T follicular helper cell (primary cell): ENCODE measurements around the gene NEIL1.
"Not testable (repeated sequence)": the region's sequence is repeated elsewhere in the genome, so short reads cannot be mapped to it uniquely, and the experiment has no call there.

Source experiments
- DNase-seq: peaks from one replicate; pipeline ENCODE4 v3.0.0-alpha.2; 2020; ENCODE audit warnings: low read depth
- total RNA-seq, 2 experiments: gene quantifications; one replicate each; lab custom pipeline; 2026; lab: John Stamatoyannopoulos, UW

NEIL1 gene, protein sequence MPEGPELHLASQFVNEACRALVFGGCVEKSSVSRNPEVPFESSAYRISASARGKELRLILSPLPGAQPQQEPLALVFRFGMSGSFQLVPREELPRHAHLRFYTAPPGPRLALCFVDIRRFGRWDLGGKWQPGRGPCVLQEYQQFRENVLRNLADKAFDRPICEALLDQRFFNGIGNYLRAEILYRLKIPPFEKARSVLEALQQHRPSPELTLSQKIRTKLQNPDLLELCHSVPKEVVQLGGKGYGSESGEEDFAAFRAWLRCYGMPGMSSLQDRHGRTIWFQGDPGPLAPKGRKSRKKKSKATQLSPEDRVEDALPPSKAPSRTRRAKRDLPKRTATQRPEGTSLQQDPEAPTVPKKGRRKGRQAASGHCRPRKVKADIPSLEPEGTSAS
- total RNA-seq = 2.0 to 10.4 reads per million in 2 experiments

DNA sequence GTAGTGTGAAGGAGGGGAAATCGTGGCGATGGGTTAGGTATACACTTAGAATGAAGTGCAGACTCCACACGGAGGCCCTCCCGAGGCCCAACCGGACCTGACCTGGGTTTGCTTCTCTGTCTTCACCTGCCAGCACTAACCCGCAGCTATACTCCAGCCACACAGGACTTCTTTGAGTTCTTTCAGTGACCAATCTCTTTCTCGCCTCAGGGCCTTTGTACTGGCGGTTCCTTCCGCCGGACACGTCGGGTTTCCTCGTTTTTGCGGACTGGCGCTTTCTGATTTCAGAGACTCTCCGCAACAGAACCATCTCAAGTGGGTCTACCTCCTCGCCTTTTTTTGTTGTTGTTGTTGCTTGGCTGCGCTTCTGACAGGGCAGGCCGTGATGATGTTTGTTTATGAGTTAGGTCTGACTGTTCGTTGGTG lies at the start of gene NEIL1:
NEIL1 (plus strand) TSS at position 244 of the 426 bp plus-strand sequence. CDS start 1,867 bp downstream, outside the sequence.
- DNase-seq = no peak

DNA sequence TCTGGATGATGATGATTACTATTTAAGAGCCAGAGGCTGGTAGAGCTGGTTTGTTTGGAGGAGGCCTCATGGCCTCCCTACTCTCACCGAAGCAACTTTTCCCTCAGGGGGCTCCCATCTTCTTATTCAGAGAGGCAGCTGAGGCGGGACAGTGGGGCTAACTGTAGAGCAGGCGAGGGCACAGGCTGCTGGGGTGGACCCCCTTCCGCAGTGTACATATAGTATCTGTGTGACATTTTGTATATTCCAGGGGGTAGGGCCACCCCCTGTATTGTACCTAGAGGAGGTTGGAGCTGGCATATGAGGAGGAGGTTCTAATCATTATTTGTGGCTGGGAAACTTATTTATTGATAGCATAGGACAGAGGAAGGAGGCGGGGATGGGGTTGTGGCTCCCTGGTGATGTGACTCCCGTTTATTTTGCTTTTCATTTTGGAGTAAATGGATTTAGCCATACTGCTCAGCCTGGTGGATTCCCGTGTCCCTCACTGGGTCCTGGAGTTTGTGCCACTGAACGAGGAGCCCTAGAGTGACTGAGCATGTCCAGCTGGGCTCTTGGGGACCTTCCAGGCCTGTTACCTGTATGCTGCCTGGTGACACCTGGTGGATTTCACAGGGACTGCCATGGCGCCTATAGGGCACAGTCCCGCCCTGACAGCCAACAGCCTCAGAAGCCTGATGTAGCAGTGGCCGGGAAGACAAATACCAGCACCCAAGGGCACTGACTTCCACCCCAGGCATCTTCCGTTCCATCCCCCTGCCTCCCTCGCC lies 48.1 kb upstream of the NEIL1 start:
- DNase-seq = not testable (repeated sequence)

DNA sequence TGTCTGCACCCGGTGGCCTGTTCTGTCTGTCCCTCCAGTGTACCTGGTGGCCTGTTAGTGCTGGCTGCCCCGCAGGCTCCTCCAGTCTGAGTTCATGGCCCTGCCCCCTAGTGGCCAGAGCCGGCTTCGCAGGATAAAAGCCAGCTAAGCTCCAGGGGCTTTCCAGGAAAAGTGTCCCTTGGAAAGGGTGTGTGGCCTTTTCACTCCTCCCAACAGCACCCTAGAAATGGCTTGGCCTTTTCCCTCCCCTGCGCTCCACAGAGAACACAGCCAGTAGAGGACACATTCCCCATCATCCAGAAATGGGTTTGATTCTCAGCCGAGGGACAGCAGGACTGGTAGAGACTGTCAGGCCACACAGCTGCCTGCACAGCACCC lies 47.5 kb upstream of the NEIL1 start:
- DNase-seq = peak; percentile 39

DNA sequence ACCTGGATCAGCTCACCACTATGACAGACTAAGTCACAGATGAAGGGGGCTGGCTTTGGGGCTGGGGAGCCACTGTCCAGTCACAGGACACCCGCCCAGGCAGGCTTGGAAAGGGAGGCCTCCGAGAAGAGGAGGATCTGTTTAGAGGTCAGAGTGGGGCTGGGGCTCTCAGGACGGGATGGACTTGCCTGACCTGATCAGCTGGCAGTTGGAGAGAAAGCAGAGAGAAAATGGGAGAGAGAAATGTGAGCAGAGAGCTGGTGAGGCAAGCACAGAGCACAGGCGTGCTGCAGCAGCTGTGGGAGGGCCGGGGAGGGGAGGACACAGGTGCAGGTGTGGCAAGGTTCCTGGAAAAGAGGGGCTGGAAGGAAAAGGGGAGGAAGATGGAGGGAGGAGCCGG lies 46.8 kb upstream of the NEIL1 start:
- DNase-seq = not testable (repeated sequence)

DNA sequence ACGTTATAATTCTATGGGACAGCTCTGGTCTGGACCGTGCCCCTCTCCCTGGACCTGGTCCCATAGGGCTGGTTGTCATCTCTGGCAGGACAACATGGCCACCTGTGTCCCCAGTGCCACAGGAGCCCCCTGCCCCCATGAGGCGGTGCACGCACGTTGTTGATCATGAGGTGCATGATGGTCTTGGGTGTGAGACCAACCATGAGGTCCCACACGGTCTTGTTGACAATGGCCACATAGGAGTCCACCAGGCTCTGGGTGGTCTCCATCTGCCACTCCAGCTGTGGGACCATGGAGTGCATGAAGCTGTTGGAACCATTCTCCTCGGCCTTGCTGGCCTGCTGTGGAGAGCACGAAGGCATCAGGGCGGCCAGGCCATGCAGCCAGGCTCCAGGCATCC lies 44.5 kb upstream of the NEIL1 start:
- DNase-seq = no peak

DNA sequence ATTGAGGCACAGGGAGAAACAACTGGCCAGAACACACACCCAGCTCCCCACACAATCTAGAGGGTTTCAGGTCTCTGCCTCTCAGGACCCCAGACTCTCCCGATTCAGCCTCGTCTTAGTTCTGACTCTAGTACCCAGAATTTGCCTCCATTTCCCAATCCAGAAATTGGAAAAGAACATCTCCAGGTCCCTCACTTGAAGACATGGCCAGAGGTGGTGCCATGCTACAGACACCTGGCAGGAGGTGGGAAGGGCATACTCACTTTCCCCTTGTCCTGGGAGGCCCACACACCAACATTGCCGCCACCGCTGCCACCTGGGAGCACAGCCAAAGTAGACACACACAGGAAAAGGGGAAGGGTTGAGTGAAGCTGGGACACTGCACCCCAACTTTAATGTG lies 44.1 kb upstream of the NEIL1 start:
- DNase-seq = not testable (repeated sequence)

DNA sequence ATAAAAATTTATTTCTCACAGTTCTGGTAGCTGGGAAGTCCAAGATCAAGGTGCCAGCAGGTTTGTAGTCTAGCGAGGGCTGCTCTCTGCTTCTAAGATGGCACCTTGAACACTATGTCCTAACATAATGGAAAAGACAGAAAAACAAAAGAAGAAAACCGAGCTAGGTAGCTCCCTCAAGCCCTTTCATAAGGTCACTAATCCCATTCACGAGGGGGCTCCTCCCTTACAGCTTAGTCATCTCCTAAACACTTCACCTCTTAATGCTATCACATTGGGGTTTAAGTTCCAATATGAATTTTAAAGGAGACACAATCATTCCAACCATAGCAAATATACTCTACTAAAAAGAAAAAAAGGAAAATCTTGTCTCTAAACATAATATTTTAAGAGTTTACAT lies 40.7 kb upstream of the NEIL1 start:
- DNase-seq = no peak

DNA sequence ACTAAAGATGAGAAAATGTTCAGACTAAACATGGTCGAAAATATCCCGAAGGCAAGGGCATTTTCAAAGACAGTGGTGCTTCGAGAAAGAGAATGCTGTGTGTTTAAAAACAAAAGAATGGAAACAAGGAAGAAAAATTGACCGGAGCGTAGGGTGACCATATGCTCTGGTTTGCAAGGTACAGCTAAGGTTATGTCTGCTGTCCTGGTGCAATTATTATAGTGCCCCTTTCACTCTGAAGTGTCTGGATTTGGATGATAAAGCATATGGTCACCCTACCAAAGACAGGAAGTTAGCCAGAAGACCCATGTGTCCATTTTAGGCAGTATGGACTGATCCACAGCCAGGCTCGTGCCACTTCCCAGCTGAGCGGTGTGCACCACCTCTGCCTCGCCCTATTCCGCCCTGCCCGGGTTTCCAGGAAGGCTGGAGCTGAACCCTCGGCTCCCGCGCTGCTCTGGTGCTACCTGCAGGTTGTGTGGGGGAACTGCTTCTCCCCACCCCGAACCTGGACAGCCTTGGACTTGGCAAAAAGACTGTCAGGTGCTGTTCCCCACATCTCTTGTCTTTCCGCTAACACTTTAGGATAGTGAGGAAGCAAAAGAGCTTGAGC lies 39.0 kb upstream of the NEIL1 start:
- DNase-seq = no peak

DNA sequence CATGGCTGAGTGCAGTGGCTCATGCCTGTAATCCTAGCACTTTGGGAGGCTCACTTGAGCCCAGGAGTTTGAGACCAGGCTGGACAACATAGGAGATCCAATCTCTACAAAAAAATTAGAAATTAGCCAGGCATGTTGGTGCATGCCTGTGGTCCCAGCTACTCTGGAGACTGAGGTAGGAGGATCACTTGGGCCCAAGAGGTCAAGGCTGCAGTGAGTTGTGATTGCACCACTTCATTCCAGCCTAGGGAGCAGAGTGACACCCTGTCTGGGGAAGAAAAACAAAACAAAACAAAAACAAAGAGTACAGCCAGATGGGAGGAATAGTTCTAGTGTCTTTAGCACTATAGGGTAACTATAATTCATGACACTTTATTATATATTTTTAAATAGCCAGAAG lies 37.1 kb upstream of the NEIL1 start:
- DNase-seq = no peak

DNA sequence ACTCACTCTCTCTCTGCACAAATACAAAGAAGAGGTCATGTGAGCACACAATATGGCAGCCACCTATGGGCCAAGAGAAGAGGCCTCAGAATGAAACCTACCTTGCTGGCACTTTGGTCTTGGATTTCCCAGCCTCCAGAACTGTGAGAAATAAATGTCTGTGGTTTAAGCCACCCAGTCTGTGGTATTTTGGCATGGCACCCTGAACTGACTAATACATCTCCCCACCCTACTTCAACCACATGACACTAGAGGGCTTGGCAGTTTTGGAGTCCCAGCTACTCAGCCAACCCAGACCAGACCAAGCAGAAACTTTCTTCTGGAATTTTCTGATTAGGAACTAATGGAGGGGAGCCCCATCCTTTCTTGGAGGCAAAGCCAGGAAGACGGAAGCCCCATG lies 34.3 kb upstream of the NEIL1 start:
- not testable (repeated sequence) for DNase-seq

DNA sequence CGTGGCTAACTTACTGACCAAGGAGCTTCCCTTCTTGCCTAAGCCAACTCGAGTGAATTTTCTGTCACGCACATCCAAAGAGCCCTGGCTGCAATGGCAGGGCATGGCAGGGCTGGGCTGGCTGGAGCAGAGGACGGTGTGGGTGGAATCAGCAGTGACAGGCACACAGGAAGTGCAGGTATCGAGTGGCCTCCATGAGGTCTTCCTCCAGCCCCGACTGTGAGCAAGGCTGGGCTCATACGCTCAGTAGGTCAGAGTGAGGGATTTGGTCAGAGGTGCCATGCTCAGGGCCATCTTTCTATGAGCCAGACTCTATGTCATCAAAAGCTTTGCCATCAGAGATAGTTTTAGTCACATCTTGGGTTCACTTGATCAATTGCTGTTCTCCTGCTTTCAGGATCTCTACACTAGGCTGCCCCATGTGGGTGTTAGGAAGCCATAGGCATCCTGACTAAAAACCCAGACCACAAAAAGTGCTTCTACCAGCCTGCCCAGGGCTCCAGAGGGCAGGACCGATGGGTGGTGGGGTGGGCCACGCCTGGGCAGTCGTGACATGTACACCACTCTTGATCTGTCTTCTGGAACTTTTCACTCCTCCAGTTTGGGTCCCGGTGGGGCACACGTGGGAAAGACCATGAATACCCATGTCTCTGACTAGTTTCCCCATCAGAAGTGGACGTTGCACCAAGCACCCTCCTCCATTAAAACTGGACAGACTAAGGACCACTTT lies 33.6 kb upstream of the NEIL1 start:
- no peak for DNase-seq

DNA sequence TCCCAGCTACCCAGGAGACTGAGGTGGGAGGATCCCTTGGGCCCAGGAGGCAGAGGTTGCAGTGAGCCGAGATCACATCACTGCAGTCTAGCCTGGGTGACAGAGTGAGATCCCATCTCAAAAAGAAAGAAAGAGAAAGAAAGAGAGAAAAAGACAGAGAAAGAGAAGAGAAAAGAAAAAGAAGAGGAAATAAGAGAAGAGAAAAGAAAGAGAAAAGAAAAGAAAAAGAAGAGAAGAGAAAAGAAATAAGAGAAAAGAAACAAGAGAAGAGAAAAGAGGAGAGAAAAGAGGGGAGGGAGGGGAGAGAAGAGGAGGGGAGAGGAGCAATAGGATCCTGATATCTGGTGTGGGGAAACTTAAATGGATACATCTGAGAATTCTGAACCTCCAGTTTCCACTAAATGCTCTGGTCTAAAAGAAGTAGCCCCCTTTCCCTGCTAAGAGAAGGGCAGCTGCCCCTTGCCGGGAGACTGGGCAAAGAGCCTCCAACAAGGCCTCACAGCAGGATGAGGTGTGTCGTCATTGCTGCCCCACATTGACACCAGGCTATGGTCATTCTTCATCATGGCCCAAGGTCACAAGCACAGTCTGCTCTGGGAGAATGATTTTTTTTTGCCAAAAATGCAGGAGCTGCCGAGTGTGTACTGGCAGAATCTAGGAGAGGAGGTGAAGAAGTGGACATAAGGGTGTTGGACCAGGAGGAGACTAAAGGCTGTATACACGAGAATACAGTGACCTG lies 32.1 kb upstream of the NEIL1 start:
- DNase-seq = no peak

DNA sequence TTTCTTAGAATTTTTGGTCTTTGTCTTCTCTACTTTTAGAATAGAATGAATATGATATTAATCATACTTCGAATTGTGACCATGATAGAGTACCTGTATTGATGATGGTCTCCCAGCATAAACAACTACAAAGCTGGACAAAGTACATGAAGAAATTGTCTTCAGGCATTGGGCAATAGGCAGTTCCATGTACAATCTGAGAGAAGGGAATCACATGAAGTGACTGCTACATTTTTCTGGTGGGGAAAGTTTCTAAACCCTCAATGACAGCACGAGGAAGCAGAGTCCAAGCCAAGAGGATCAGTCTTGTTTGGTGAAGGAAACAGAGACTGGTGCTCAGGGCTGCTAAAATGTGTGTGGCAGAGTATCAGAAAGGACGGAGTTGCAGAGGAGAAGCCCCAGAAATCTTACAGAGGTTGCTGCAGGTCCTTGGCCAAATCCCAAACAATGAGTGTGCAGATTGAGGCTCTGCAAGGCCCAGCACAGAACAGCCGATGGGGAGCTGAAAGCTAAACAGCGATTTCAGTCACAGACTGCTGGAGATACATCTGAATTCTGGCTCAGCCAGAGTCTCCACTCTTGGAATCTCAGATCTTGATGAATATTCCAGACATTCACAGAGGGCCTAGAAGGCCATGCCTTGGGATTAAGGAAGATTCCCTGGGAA lies 27.5 kb upstream of the NEIL1 start:
- not testable (repeated sequence) for DNase-seq

DNA sequence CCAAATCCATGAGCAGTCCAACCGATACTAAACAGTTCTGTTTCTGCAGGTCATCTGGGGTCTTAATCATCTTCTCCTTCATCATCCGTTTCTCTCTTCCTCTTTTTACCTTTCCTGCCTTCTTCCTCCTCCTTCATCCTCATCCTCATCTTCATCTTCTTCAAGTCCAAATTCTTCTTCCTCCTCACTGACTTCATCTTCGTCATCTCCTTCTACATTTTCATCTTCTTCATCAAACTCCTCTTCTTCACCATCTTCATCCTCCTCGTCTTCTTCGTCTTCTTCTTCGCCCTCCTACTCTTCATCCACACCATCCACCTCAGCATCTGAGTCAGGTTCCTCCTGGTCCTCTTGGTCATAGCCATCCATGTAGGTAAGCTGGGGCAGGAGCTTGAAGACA lies 25.1 kb upstream of the NEIL1 start:
- DNase-seq = no peak

DNA sequence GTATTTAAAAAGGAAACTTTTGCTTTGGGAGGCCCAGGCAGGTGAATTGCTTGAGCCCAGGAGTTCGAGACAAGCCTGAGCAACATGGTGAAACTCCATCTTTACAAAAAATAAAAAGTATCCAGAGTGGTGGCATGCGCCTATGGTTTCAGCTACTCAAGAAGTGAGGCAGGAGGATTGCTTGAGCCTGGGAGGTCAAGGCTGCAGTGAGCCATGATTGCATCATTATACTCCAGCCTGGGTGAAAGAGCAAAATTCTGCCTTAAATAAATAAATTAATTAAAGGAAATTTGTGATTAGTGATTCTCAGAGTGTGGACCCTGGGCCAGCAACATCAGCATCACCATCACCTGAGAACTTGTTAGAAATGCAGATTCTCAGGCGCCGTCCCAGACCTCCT lies 20.9 kb upstream of the NEIL1 start:
- no peak for DNase-seq

DNA sequence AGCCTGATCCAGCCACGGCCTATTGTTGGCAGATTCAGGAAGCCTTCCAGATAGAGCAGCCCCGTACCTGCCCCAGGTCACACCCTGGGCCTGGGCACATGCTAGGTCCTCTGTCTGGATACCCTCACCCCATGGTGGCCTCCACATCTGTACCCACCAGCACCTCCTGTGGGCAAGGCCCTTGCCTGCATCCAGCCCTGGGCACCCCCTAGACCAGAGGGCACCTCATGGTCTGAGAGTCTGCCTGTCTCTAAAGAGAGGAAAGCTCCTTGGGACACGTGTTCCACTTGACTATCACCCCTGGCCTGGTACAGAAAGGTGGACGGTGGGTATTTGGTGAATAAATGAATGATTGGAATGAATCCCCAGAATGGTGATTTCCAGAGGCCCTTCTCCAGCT lies 19.8 kb upstream of the NEIL1 start:
- DNase-seq = no peak

DNA sequence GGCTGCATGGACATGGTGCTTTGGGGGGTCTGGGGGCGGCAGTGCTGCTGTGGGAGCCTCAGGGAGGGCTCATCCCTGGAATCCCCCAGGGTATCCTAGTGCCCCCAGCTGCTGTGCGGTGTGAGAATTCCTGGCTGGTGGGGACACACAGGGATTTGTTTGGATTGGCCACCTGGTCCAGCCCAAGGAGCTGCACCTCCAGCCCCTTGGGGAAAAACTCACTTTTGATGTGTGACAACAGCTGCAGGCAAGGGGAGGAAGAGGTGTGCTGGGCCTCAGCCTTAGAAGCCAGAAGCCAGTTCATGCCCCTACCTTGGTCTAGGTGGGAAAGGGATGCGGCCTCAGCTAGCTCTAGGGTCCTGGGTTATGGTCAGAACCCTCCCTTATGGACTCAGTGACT lies 19.3 kb upstream of the NEIL1 start:
- DNase-seq = no peak

DNA sequence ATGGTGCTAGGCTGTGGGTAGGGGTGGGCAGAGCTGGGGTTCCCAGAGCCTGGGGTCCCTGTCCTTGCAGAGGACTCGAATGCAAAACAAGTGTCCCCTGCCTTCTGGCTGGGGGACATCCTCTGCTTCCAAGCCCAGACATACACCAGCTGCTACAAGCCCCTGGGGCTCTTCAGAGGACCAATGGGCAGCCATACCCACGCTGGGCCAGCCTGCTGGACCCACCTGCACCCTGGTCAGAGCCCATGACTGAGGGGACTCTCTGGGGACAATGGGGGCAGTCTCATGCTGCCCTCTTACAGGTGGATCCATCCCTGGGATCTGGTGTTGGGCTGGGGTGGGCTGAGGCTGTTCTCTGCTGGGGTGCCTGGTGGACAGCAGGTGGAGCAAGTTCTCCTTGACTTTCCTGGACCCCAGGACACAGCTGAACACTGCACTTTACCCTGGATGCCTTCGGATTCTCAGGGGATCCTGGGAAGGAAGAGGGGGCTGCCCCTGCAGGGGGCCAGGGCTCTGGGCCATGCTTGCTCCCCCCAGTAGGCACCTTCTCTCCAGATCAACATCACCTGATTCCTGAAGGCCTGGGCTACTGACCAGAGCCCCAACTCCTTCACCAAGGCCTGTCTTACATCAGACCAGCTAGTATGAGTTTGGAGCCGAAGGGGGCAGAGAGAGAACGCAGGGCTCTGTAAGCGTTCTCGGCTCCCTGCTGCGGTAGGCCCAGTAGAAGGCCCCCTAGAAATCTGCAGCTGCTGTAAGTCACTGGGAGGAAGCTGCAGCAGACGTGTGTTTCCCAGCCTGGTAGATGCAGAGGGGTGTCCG lies 18.1 kb upstream of the NEIL1 start:
- no peak for DNase-seq

DNA sequence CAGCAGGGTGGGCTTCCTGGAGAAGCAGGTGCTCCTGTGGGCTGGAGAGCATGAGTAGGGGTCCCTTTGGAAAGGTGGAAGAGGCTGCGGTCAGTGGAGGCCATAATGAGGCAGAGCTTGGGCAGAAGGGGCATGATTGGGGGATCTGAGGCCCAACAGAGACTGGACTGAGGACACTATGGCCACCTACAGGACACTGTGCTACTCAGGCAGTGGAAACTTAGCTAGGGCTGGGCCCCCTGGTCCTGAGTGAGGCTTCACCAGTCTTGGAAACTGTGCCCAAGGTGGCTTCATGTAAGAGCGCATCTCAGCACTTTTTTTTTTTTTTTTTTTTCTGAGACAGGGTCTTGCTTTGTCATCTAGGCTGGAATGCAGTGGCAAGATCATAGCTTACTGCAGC lies 17.3 kb upstream of the NEIL1 start:
- no peak for DNase-seq

DNA sequence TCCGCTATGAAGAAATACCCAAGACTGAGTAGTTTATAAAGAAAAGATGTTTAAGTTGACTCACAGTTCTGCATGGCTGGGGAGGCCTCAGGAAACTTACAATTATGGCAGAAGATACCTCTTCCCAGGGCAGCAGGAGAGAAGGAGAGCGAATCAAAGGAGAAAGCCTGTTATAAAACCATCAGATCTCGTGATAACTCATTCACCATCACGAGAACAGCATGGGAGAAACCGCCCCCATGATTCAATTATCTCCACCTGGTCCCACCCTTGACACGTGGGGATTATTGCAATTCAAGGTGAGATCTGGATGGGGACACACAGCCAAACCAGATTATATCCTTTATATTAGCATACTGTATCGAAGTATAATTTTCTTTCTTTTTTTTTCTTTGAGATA lies 14.7 kb upstream of the NEIL1 start:
- not testable (repeated sequence) for DNase-seq
